Stimulated activated CD8-positive, alpha-beta memory T cell treated with anti-CD3 and anti-CD28 coated beads, Interleukin-15, amount 100 ng/mL, for 1 hour (primary cell): ENCODE measurements around the gene UROC1.

Experiments used
- DNase-seq: peaks from one replicate; pipeline ENCODE4 v3.0.0-alpha.2; 2020; ENCODE audit warnings: low read depth

The UROC1 gene

GRCh38 chr3:126530171-126531050 lies 12.8 kb upstream of the UROC1 start:
- DNase-seq, result no peak

DNA sequence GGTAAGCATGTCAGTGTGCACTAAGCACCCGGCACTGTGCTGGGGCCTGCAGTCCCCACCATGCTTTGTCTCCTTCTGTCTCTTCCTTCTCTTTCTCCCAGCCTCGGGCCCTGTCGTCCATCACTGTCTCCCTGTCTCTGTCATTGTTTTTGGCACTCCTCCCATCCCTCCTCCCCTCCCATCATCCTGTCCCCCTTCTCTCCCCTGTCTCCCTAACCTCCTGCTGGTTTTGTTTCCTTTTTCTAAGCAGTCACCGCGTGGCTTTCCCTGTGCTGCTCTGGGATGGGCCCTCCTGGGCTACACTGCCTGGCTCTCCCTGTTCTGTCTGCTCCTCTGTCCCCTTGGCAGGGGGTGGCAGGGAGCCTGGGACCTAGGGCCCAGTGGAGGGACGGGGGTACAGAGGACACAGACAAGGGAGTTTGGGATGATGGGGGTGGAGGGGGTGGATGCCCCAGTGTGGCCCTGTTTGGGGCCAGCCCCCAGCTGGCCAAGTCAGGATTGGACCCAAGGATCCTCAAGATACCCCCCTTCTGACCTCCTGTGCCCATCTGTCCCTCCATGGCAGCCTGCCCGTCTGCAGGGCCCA lies 12.1 kb upstream of the UROC1 start:
- no peak for DNase-seq

GRCh38 chr3:126528800-126529541 lies 11.4 kb upstream of the UROC1 start:
- DNase-seq, result no peak

GRCh38 chr3:126528419-126528799 lies 10.8 kb upstream of the UROC1 start:
- no peak for DNase-seq

DNA sequence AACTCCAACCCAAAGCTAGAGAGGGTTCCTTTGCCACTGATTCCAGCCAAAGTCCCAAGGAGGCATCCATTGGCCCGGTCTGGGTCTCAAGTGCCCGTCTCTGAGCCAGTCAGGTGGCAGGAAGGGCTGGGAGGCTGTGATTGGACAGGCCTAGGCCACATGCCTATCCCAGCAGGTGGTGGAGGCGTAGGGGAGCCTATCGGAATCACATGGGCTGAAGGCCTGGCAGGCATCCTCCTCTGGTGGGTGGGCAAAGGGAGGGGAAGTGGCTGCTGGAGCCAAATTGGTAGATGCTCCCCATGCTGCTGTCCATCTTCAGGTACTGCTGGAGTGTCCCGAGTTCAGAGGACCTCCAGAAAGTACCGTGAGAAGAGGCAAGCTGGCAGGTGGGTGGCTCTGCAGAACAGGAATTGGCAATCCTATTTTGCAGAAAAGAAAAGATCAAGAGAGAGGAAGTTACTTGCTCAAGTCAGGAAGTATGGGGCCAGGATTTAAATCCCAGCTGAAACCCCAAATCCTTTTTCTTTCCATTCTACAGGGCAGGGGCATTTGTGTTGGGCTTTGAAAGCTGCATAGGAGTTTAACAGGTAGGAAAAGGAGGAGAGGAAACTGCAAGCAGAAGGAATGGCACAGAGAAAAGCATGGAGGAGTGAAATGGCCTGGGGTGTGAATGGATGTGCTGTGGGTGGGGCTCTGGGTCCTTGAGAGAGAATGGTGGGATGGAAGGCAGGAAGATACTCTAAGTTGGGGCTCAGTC lies 10.1 kb upstream of the UROC1 start:
- no peak for DNase-seq

DNA sequence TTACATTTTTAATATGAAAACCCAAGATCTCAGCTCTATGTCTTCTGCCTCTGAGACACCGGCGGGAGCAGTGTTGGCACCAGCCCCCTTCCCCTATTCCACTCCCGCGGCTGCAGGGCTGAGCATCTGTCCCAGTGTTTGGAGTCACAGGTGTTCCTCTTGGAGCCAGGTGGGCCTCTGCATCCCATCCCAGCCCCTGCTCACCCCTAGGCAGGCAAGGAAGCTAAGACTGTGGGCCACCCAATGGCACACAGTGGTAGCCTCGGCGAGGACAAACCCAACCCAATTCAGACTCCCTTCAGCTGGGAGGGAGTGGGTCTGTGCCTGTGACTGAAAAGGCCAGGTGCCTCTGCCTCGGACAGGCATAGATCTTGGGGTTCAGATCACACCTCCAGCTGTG lies 9.4 kb upstream of the UROC1 start:
- DNase-seq, result no peak

DNA sequence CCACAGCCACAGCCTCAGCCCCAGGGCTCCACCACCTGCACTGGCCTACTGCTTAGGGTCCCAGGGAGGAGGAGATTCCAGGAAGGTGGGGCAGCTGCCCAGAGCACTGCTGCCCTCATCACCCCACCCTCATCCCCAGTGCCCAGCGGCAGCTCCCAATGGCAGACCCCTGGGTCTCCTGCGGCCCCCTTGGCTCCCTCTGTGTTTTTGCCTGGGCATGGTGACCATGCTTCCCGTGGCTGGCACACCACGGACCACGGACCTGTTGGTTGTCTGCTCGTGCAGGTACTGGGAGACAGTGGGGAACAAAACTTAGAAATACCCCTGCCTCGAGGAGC lies 9.1 kb upstream of the UROC1 start:
- no peak for DNase-seq

GRCh38 chr3:126525853-126526667 lies 8.5 kb upstream of the UROC1 start:
- no peak for DNase-seq

DNA sequence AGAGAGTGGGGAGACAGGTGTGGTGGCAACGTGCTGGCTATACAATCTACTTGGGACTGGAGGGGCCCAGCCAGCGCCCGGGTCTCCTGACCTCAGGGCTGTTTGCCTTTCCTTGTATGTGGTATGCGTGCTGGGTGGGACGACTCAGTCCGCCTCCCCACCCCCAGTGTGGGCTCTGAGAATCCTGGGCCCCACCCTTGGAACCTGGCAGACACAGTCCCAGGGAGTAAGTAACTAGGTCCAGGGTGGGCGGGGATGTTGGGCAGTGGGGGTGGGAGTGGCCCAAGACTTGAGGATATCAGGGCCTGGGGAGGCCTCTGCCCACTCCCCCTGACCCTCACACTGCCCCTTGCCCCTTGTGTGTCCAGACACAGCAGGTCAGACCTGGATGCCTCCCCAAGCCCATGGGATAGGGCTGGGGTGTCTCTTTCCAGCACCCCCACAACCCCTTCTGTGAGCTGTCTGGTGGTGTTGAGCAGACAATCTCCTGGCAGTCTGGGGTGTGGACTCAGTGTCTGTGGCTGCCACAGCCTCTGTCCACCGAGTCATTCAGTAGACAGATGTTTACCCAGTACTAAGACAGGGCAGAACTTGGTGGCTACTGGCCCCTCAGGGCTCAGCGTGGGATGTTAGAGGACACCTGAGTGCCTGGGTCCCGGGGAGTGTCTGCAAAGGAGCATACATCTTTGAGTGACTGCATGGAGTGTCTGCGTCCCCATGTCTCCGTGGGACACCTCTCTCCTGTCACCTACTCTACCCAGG lies 7.7 kb upstream of the UROC1 start:
- no peak for DNase-seq

- DNase-seq, result no peak
These were observed 6.9 kb upstream of the UROC1 start for GRCh38 chr3:126524429-126524988.

- no peak for DNase-seq
These were observed 6.3 kb upstream of the UROC1 start, which contains the start of gene CHST13 for GRCh38 chr3:126523745-126524428. TSS of gene CHST13 (plus strand) at chr3:126524155. CDS start at chr3:126524333, 178 bp downstream.

GRCh38 chr3:126522363-126522788 lies 4.8 kb upstream of the UROC1 start:
- DNase-seq, result peak; percentile 13

DNA sequence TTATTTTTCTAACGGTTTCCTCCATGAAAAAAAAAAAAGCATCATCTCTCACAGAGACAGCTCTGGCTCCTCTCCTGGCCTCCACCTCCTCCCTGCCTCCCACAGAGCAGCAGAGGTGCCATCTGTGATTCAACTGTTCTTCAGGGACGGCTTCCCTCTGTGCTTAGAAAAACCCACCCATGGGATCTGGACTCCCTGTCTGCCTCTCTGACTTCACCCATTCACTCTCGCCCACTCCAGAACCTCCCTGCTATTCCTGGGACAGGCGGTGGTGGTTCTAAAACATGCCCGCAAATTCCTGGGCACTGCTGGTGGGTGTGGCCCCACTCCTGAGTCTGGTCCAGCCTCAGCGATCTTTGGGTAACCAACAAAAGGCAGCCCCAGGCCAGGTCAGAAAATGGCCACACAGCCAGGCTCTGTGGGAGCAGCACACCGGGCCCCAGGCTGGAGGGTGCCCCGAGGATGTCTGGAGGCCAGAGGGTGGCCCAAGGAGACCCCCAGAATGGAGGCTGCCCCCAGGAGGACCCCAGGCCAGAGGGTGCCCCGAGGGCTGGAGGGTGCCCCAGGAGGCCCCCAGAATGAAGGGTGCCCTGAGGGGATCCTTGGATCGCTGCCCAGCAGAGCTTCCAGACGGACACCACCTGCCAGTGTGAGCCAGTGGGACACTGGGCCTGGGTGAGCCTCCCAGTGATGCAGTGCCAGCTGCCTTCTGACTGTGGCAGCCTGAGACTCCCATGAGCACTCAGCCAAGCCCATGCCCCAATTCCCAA lies 3.7 kb upstream of the UROC1 start:
- DNase-seq, result no peak

DNA sequence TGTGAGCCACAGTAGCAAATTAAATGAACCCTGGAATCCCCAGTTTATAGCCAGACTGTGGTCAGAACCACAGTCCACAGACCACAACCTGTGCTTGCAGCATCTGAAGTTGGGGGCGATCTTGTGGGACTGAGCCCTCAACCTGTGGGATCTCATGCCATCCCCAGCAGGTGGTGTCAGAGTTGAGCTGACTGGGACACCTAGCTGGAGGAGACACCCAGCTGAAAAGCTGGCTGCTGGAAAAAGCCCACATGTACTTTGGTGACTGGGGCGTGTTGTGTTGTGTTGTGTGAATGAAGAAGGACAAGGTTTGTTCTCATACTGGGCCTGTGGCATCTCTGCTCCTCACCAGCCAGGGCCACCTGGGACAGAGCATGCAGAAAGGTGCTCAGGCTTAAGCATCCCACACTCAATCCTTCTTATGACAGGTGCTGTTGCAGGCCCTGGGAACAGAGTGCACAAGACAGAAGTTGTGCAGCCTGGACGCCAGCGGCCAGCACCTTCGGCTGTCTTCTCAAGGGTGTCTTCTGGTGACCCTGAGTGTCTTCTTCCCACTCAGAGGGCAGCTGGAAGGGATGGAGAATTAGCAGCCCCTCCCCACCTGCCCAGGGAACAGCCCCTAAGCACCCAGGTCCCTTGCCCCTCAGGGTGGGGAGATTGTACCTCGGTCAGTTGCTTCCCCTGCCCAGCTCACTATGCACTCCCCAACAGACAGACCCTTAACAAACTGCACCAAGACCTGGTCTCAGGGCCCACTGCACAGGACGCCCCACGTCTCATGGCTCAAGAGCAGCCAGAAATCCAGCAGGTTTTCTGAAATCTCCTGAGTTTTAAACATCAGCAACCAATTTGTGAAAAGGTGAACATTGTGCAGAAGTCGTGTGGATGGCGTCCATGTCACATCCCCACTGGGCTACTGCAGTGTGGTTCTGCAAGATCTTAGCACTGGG lies 2.2 kb upstream of the UROC1 start:
- no peak for DNase-seq

DNA sequence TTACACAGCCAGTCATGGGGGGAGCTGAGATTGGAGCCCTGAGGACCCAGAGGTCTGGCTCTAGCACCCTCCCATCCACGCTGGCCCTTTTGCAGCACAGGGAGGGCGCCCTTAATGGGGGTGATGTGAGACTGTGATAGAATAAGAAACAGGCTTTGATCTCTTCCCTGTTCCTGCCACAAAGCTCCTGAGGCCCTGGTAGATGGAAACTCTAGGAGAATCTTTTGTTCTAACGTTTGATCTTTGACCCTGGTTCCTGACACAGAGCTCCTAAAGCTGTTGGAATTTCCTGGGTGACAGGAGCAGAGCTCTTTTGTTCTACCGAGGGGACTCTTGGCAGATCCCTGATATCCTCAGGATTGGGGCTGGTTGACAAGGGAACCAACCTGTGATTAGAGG lies 1.2 kb upstream of the UROC1 start:
- DNase-seq, result no peak

DNA sequence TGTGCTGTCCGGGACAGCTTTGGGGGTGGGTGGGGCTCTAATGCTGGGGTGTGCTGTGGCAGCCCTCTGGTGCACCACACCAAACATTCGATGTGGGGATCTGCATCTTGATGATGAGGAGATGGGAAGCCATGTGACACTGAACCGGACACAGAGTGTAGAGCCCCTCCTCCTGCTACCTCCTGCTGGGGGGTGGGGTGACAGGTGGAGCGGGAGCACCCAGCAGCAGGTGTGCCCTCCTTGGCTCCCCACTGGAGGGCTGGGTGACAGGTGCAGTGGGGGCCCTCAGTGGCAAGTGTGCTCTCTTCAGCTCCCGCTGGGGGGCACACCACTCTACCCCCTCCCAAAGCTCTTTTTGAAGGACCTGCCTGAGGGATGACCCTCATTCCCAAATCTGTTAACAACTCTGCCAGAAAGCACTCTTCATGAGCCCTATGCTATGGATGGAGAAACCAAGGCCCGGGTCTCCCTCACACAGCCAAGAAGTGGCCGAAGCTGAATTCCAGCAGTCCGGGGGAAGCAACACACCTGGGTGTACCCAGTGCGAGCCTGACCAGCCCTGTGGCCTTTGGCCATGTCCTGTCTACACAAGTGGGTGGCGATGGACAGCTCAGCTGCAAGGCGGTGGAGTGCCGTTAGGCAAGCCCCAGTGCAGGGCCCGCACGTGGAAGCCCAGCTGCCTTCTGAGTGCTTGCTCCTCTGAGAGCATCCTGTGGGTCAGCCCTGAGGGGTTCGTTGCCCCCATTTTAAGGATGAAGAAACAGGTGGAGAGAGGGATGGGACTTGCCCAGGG lies 609 bp upstream of the UROC1 start:
- no peak for DNase-seq

GRCh38 chr3:126516936-126517290 lies 660 bp downstream of the UROC1 start:
- no peak for DNase-seq
